WTC11 (cell line): ENCODE measurements around the gene LAMTOR4. TPM values are rescaled to one million over a fixed set of nuclear protein-coding genes. Genes with fewer than 3 reads are reported as not detected.

Experiments
- ATAC-seq: fragments of 200-7000 bp; cut with Tn5 transposase; 2 replicates; pipeline ENCODE4 v1.10.0; 2021; ENCODE audit warnings: mild to moderate bottlenecking, moderate library complexity
- CTCF ChIA-PET: fragments of 300-600 bp; sonication (Branson Sonifier 250); formaldehyde crosslinking; loops from one replicate; lab custom pipeline; 2021; ENCODE audit warnings: antibody characterized with exemption; lab: Charles Lee
- POLR2A ChIA-PET: fragments of 350-600 bp; sonication (Branson Sonifier 250); formaldehyde crosslinking; loops from one replicate; lab custom pipeline; 2021; ENCODE audit warnings: antibody characterized with exemption; lab: Charles Lee
- DNase-seq: peaks from one replicate; pipeline ENCODE4 v3.0.0; 2021; ENCODE audit warnings: low spot score
- H3K27ac Mint-ChIP-seq: 2 replicates; pipeline ENCODE4 v1.8.0; 2021; ENCODE audit warnings: mixed read lengths
- H3K27me3 Mint-ChIP-seq: 2 replicates; pipeline ENCODE4 v1.8.0; 2021; ENCODE audit warnings: low read depth, mild to moderate bottlenecking, moderate library complexity, mixed read lengths
- H3K36me3 Mint-ChIP-seq: 2 replicates; pipeline ENCODE4 v1.8.0; 2021; ENCODE audit warnings: mixed read lengths
- H3K4me1 Mint-ChIP-seq: 2 replicates; pipeline ENCODE4 v1.8.0; 2022; ENCODE audit warnings: mixed read lengths
- H3K4me3 Mint-ChIP-seq: 2 replicates; pipeline ENCODE4 v1.8.0; 2021; ENCODE audit warnings: mild to moderate bottlenecking, moderate library complexity, mixed read lengths
- H3K9me3 Mint-ChIP-seq: 2 replicates; pipeline ENCODE4 v1.8.0; 2021; ENCODE audit warnings: mixed read lengths
- CREB1 ChIP-seq: sonication (generic); formaldehyde crosslinking; IDR thresholded peaks from 2 replicates; pipeline ENCODE4 v1.8.0; 2023; ENCODE audit warnings: mild to moderate bottlenecking, missing genetic modification reagents
- FOXK1 ChIP-seq: sonication (generic); formaldehyde crosslinking; IDR thresholded peaks from 2 replicates; pipeline ENCODE4 v1.8.0; 2022; ENCODE audit warnings: mild to moderate bottlenecking, moderate library complexity, missing genetic modification reagents
- GABPB1 ChIP-seq: sonication (generic); formaldehyde crosslinking; IDR thresholded peaks from 2 replicates; pipeline ENCODE4 v1.8.1; 2023; ENCODE audit warnings: mild to moderate bottlenecking, missing genetic modification reagents
- HMGA2 ChIP-seq: fragments of 250-450 bp; sonication (Bioruptor Pico); IDR thresholded peaks from 2 replicates; pipeline ENCODE4 v1.4.0; 2021; ENCODE audit warnings: mild to moderate bottlenecking, moderate library complexity
- IRF1 ChIP-seq: sonication (generic); formaldehyde crosslinking; IDR thresholded peaks from 2 replicates; pipeline ENCODE4 v1.8.0; 2023; ENCODE audit warnings: missing genetic modification reagents
- IRF2 ChIP-seq: sonication (generic); formaldehyde crosslinking; IDR thresholded peaks from 2 replicates; pipeline ENCODE4 v1.8.0; 2022; ENCODE audit warnings: low read depth, missing genetic modification reagents, borderline replicate concordance
- JAZF1 ChIP-seq: fragments of 250-450 bp; sonication (Bioruptor Pico); IDR thresholded peaks from 2 replicates; pipeline ENCODE4 v1.9.0; 2021; ENCODE audit warnings: moderate library complexity, mild to moderate bottlenecking, inconsistent platforms
- KAT7 ChIP-seq: sonication (generic); formaldehyde crosslinking; IDR thresholded peaks from 2 replicates; pipeline ENCODE4 v1.8.1; 2023; ENCODE audit warnings: missing genetic modification reagents, mild to moderate bottlenecking, borderline replicate concordance
- NFYB ChIP-seq: sonication (generic); formaldehyde crosslinking; conservative IDR thresholded peaks from 2 replicates; pipeline ENCODE4 v1.8.0; 2022; ENCODE audit warnings: low read depth, missing genetic modification reagents
- OVOL2 ChIP-seq: fragments of 250-450 bp; sonication (Bioruptor Pico); IDR thresholded peaks from 2 replicates; pipeline ENCODE4 v1.9.0; 2021; ENCODE audit warnings: mild to moderate bottlenecking, borderline replicate concordance
- PRRX2 ChIP-seq: fragments of 250-450 bp; sonication (Bioruptor Pico); IDR thresholded peaks from 2 replicates; pipeline ENCODE4 v1.8.0; 2021; ENCODE audit warnings: mild to moderate bottlenecking
- TCF7 ChIP-seq: sonication (generic); formaldehyde crosslinking; IDR thresholded peaks from 2 replicates; pipeline ENCODE4 v1.8.0; 2022; ENCODE audit warnings: mild to moderate bottlenecking, low read depth, missing genetic modification reagents, moderate library complexity
- USF2 ChIP-seq: sonication (generic); formaldehyde crosslinking; IDR thresholded peaks from 2 replicates; pipeline ENCODE4 v1.8.1; 2023; ENCODE audit warnings: mild to moderate bottlenecking, missing genetic modification reagents, moderate library complexity
- ZNF263 ChIP-seq: sonication (generic); formaldehyde crosslinking; IDR thresholded peaks from 2 replicates; pipeline ENCODE4 v1.8.1; 2022; ENCODE audit warnings: low read depth, mild to moderate bottlenecking, moderate library complexity, missing genetic modification reagents
- ZNF317 ChIP-seq: sonication (generic); formaldehyde crosslinking; IDR thresholded peaks from 2 replicates; pipeline ENCODE4 v1.8.1; 2023; ENCODE audit warnings: low read depth, mild to moderate bottlenecking, moderate library complexity, missing genetic modification reagents, borderline replicate concordance
- total RNA-seq: library from RNA; stranded (reverse); gene quantifications from 3 replicates; pipeline ENCODE4 v1.2.3, GENCODE V29; 2021
- TF ChIP-seq, protein P1 (sequence below): sonication (generic); formaldehyde crosslinking; IDR thresholded peaks from 2 replicates; pipeline ENCODE4 v1.8.1; 2022; ENCODE audit warnings: low read depth, mild to moderate bottlenecking, moderate library complexity, missing genetic modification reagents, borderline replicate concordance
- TF ChIP-seq, protein P2 (sequence below): fragments of 250-450 bp; sonication (Bioruptor Pico); IDR thresholded peaks from 2 replicates; pipeline ENCODE4 v1.9.0; 2021; ENCODE audit warnings: moderate library complexity, mild to moderate bottlenecking, inconsistent platforms, borderline replicate concordance
- TF ChIP-seq, protein P3 (sequence below): sonication (generic); formaldehyde crosslinking; IDR thresholded peaks from 2 replicates; pipeline ENCODE4 v1.8.1; 2022; ENCODE audit warnings: mild to moderate bottlenecking, missing genetic modification reagents, moderate library complexity, borderline replicate concordance
- TF ChIP-seq, protein P4 (sequence below): sonication (generic); formaldehyde crosslinking; IDR thresholded peaks from 2 replicates; pipeline ENCODE4 v1.8.0; 2022; ENCODE audit warnings: mild to moderate bottlenecking, missing genetic modification reagents
- TF ChIP-seq, protein P5 (sequence below): fragments of 250-450 bp; sonication (Bioruptor Pico); IDR thresholded peaks from 2 replicates; pipeline ENCODE4 v1.9.0; 2021; ENCODE audit warnings: mild to moderate bottlenecking

The LAMTOR4 gene
- total RNA-seq, 1 experiment from 2014 or later = 199 TPM

DNA sequence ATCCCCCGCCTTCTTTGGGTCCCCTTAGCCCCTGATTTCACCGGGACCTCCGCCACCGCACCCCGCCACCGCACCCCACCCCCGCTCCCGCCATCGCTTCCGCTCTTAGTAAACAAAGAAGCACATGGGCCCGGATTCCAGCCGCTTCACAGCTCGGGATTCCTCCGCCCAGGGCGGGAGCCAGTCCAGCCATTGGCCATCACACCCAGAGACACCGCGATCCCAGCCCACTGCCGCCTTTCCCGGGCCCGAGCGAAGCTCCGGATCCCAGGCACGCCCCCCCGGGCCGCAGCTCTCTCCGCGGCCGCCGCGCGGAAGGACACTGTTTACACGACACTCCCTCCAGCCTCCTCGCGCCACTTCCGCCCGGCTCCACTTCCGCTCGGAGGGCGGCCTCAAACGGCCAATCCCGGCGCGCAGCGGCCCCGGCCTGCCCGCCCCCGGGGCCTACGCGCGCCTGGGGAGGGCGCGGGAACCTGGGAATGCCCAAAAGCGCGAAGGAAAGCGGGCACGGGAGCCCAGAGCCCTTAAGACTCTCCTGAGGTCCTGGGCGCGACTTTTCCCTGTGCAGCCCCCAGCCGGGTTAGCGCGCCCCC lies 48.2 kb upstream of the LAMTOR4 start (continued):
- TF ChIP-seq IRF1 = no peak
- TF ChIP-seq USF2 (CRISPR knock-in tag) = no peak

GRCh38 chr7:100101016-100101862 lies 47.5 kb upstream of the LAMTOR4 start, which contains the start of the genes AP4M1 and MCM7:
Gene AP4M1, plus strand, starts transcription at chr7:100101643. Its CDS starts 72 bp downstream, at chr7:100101715.
Gene MCM7, minus strand, starts transcription at chr7:100101397. Its CDS starts 103 bp downstream, at chr7:100101294.
- ATAC-seq (peak; percentile 87), DNase-seq (peak; percentile 99)
- ChIA-PET POLR2A (interaction anchor here (0.5 to 3.6 kb wide), 23 partner anchors 11 to 515 kb away, joined by 3 to 56 read pairs (median 5); partner anchors contain the start of genes CNPY4, COPS6, GAL3ST4 and GPC2), CTCF (interaction anchor here (0.6 to 3.2 kb wide), 13 partner anchors 9 to 141 kb away, joined by 3 to 41 read pairs (median 6); partner anchors contain the start of genes COPS6, LAMTOR4, MBLAC1 and ZSCAN21)
- Mint-ChIP-seq H3K9me3 (no peaks in the 10 kb centered on the region), H3K4me3 (peak within 1 kb of the TSS; percentile 91), H3K4me1 (peaks cover 24% of the 10 kb centered on the region), H3K27me3 (no peaks in the 10 kb centered on the region), H3K27ac (peak within 1 kb of the TSS; percentile 99), H3K36me3 (peaks cover 52% of the 10 kb centered on the region)
- TF ChIP-seq, protein P1, sequence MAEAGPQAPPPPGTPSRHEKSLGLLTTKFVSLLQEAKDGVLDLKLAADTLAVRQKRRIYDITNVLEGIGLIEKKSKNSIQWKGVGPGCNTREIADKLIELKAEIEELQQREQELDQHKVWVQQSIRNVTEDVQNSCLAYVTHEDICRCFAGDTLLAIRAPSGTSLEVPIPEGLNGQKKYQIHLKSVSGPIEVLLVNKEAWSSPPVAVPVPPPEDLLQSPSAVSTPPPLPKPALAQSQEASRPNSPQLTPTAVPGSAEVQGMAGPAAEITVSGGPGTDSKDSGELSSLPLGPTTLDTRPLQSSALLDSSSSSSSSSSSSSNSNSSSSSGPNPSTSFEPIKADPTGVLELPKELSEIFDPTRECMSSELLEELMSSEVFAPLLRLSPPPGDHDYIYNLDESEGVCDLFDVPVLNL (CRISPR knock-in tag) = peak; percentile 95
- TF ChIP-seq, protein P2, sequence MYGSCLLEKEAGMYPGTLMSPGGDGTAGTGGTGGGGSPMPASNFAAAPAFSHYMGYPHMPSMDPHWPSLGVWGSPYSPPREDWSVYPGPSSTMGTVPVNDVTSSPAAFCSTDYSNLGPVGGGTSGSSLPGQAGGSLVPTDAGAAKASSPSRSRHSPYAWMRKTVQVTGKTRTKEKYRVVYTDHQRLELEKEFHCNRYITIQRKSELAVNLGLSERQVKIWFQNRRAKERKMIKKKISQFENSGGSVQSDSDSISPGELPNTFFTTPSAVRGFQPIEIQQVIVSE (CRISPR knock-in tag) = 0 out of 2 replicates have a peak, but pooled peaks have one; percentile 7
- no peak for TF ChIP-seq OVOL2 (CRISPR knock-in tag)
- no peak for TF ChIP-seq CREB1 (CRISPR knock-in tag)
- peak; percentile 45; the same call in 1 of the 2 replicates for TF ChIP-seq GABPB1 (CRISPR knock-in tag)
- TF ChIP-seq TCF7 (CRISPR knock-in tag) = no peak
- TF ChIP-seq ZNF263 (CRISPR knock-in tag) = no peak
- no peak for TF ChIP-seq ZNF317 (CRISPR knock-in tag)
- TF ChIP-seq IRF2 = peak; percentile 28; the same call in 1 of the 2 replicates
- peak; percentile 94 for TF ChIP-seq NFYB (CRISPR knock-in tag)
- no peak for TF ChIP-seq HMGA2 (CRISPR knock-in tag)
- peak; percentile 53; the same call in 1 of the 2 replicates for TF ChIP-seq FOXK1
- TF ChIP-seq JAZF1 (CRISPR knock-in tag) = no peak
- TF ChIP-seq, protein P3, sequence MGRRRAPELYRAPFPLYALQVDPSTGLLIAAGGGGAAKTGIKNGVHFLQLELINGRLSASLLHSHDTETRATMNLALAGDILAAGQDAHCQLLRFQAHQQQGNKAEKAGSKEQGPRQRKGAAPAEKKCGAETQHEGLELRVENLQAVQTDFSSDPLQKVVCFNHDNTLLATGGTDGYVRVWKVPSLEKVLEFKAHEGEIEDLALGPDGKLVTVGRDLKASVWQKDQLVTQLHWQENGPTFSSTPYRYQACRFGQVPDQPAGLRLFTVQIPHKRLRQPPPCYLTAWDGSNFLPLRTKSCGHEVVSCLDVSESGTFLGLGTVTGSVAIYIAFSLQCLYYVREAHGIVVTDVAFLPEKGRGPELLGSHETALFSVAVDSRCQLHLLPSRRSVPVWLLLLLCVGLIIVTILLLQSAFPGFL (CRISPR knock-in tag) = no peak
- TF ChIP-seq, protein P4, sequence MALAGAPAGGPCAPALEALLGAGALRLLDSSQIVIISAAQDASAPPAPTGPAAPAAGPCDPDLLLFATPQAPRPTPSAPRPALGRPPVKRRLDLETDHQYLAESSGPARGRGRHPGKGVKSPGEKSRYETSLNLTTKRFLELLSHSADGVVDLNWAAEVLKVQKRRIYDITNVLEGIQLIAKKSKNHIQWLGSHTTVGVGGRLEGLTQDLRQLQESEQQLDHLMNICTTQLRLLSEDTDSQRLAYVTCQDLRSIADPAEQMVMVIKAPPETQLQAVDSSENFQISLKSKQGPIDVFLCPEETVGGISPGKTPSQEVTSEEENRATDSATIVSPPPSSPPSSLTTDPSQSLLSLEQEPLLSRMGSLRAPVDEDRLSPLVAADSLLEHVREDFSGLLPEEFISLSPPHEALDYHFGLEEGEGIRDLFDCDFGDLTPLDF = no peak
- TF ChIP-seq, protein P5, sequence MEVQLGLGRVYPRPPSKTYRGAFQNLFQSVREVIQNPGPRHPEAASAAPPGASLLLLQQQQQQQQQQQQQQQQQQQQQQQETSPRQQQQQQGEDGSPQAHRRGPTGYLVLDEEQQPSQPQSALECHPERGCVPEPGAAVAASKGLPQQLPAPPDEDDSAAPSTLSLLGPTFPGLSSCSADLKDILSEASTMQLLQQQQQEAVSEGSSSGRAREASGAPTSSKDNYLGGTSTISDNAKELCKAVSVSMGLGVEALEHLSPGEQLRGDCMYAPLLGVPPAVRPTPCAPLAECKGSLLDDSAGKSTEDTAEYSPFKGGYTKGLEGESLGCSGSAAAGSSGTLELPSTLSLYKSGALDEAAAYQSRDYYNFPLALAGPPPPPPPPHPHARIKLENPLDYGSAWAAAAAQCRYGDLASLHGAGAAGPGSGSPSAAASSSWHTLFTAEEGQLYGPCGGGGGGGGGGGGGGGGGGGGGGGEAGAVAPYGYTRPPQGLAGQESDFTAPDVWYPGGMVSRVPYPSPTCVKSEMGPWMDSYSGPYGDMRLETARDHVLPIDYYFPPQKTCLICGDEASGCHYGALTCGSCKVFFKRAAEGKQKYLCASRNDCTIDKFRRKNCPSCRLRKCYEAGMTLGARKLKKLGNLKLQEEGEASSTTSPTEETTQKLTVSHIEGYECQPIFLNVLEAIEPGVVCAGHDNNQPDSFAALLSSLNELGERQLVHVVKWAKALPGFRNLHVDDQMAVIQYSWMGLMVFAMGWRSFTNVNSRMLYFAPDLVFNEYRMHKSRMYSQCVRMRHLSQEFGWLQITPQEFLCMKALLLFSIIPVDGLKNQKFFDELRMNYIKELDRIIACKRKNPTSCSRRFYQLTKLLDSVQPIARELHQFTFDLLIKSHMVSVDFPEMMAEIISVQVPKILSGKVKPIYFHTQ (CRISPR knock-in tag) = peak; percentile 79; the same call in 1 of the 2 replicates
- no peak for TF ChIP-seq PRRX2 (CRISPR knock-in tag)
- no peak for TF ChIP-seq KAT7 (CRISPR knock-in tag)
